ENCODE data around the gene ARHGAP26.

DNA sequence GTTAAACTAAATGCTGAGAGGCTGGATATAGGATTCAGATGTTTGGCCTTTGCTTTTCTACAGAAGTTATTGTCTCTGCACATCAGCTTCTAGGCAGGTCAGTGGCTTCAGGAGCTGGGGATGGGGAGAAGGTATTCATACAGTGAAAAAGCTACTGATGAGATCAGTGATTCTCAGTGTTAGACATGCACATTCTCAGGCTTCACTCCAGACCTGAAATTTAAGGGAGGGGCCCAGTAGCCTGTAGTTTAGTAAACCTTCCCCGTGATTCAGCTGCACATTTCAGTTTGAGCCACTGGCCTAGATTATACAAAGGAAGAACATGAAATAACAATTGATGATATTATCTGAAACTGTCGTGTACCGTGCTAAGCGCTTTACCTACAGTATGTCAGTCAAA lies 127.2 kb downstream of the ARHGAP26 start:
- TF ChIP-seq, protein P1, sequence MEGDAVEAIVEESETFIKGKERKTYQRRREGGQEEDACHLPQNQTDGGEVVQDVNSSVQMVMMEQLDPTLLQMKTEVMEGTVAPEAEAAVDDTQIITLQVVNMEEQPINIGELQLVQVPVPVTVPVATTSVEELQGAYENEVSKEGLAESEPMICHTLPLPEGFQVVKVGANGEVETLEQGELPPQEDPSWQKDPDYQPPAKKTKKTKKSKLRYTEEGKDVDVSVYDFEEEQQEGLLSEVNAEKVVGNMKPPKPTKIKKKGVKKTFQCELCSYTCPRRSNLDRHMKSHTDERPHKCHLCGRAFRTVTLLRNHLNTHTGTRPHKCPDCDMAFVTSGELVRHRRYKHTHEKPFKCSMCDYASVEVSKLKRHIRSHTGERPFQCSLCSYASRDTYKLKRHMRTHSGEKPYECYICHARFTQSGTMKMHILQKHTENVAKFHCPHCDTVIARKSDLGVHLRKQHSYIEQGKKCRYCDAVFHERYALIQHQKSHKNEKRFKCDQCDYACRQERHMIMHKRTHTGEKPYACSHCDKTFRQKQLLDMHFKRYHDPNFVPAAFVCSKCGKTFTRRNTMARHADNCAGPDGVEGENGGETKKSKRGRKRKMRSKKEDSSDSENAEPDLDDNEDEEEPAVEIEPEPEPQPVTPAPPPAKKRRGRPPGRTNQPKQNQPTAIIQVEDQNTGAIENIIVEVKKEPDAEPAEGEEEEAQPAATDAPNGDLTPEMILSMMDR (conservative IDR thresholded peaks at IDR 0.05; ENCODE audit: low read depth in 2 of 2): no peak
- no peak for TF ChIP-seq POLR2AphosphoS5 (IDR thresholded peaks at IDR 0.05; ENCODE audit: low read depth)
- TF ChIP-seq REST (IDR thresholded peaks at IDR 0.05; ENCODE audit: unreplicated experiment): no peak
- TF ChIP-seq STAT1 (IDR thresholded peaks at IDR 0.05; ENCODE audit: unreplicated experiment): no peak
- TF ChIP-seq, protein P2, sequence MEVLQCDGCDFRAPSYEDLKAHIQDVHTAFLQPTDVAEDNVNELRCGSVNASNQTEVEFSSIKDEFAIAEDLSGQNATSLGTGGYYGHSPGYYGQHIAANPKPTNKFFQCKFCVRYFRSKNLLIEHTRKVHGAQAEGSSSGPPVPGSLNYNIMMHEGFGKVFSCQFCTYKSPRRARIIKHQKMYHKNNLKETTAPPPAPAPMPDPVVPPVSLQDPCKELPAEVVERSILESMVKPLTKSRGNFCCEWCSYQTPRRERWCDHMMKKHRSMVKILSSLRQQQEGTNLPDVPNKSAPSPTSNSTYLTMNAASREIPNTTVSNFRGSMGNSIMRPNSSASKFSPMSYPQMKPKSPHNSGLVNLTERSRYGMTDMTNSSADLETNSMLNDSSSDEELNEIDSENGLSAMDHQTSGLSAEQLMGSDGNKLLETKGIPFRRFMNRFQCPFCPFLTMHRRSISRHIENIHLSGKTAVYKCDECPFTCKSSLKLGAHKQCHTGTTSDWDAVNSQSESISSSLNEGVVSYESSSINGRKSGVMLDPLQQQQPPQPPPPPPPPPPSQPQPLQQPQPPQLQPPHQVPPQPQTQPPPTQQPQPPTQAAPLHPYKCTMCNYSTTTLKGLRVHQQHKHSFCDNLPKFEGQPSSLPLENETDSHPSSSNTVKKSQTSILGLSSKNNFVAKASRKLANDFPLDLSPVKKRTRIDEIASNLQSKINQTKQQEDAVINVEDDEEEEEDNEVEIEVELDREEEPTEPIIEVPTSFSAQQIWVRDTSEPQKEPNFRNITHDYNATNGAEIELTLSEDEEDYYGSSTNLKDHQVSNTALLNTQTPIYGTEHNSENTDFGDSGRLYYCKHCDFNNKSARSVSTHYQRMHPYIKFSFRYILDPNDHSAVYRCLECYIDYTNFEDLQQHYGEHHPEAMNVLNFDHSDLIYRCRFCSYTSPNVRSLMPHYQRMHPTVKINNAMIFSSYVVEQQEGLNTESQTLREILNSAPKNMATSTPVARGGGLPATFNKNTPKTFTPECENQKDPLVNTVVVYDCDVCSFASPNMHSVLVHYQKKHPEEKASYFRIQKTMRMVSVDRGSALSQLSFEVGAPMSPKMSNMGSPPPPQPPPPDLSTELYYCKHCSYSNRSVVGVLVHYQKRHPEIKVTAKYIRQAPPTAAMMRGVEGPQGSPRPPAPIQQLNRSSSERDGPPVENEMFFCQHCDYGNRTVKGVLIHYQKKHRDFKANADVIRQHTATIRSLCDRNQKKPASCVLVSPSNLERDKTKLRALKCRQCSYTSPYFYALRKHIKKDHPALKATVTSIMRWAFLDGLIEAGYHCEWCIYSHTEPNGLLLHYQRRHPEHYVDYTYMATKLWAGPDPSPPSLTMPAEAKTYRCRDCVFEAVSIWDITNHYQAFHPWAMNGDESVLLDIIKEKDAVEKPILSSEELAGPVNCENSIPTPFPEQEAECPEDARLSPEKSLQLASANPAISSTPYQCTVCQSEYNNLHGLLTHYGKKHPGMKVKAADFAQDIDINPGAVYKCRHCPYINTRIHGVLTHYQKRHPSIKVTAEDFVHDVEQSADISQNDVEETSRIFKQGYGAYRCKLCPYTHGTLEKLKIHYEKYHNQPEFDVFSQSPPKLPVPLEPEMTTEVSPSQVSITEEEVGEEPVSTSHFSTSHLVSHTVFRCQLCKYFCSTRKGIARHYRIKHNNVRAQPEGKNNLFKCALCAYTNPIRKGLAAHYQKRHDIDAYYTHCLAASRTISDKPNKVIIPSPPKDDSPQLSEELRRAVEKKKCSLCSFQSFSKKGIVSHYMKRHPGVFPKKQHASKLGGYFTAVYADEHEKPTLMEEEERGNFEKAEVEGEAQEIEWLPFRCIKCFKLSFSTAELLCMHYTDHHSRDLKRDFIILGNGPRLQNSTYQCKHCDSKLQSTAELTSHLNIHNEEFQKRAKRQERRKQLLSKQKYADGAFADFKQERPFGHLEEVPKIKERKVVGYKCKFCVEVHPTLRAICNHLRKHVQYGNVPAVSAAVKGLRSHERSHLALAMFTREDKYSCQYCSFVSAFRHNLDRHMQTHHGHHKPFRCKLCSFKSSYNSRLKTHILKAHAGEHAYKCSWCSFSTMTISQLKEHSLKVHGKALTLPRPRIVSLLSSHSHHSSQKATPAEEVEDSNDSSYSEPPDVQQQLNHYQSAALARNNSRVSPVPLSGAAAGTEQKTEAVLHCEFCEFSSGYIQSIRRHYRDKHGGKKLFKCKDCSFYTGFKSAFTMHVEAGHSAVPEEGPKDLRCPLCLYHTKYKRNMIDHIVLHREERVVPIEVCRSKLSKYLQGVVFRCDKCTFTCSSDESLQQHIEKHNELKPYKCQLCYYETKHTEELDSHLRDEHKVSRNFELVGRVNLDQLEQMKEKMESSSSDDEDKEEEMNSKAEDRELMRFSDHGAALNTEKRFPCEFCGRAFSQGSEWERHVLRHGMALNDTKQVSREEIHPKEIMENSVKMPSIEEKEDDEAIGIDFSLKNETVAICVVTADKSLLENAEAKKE (CRISPR knock-in tag; IDR thresholded peaks at IDR 0.05): no peak
- TF ChIP-seq, protein P3, sequence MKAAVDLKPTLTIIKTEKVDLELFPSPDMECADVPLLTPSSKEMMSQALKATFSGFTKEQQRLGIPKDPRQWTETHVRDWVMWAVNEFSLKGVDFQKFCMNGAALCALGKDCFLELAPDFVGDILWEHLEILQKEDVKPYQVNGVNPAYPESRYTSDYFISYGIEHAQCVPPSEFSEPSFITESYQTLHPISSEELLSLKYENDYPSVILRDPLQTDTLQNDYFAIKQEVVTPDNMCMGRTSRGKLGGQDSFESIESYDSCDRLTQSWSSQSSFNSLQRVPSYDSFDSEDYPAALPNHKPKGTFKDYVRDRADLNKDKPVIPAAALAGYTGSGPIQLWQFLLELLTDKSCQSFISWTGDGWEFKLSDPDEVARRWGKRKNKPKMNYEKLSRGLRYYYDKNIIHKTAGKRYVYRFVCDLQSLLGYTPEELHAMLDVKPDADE (IDR thresholded peaks at IDR 0.05): no peak
- TF ChIP-seq EZH2 (IDR thresholded peaks at IDR 0.05; ENCODE audit: low read depth, unreplicated experiment): no peak

All from GM23338 (cell line).